NCI-H2029 treated with DMSO at 0.1 percent for 48 hours (cell line): ENCODE measurements around the gene KCTD13.
"Not testable (repeated sequence)": the region's sequence is repeated elsewhere in the genome, so short reads cannot be mapped to it uniquely, and the experiment has no call there.

Source experiments
- DNase-seq: peaks from one replicate; lab custom pipeline; 2025; lab: John Stamatoyannopoulos, UW

Gene KCTD13

GRCh38 chr16:29906520-29907244, 19.3 kb downstream of the KCTD13 start:
- no peak for DNase-seq

GRCh38 chr16:29905668-29906067, 20.4 kb downstream of the KCTD13 start:
- no peak for DNase-seq

- DNase-seq = no peak
Measured at GRCh38 chr16:29904947-29905346, 21.1 kb downstream of the KCTD13 start.

GRCh38 chr16:29903590-29903989, 22.4 kb downstream of the KCTD13 start:
- DNase-seq = no peak

- DNase-seq = no peak
Measured at GRCh38 chr16:29901607-29901945, 24.4 kb downstream of the KCTD13 start.

- DNase-seq = no peak
Measured at GRCh38 chr16:29900888-29901606, 25.0 kb downstream of the KCTD13 start.

- peak; percentile 27 for DNase-seq
Measured at GRCh38 chr16:29900102-29900887, 25.7 kb downstream of the KCTD13 start, which contains the start of gene ASPHD1. Gene ASPHD1, plus strand, starts transcription at chr16:29900488. Its CDS starts 484 bp downstream, at chr16:29900972.

- DNase-seq = peak; percentile 82
Measured at GRCh38 chr16:29899516-29900101, 26.4 kb downstream of the KCTD13 start, which contains the start of gene SEZ6L2. Gene SEZ6L2, minus strand, starts transcription at chr16:29899550. Its CDS starts 531 bp downstream, at chr16:29899019.

GRCh38 chr16:29898804-29899515, 27.1 kb downstream of the KCTD13 start:
- no peak for DNase-seq

GRCh38 chr16:29898135-29898803, 27.8 kb downstream of the KCTD13 start:
- DNase-seq = no peak

GRCh38 chr16:29897333-29897732, 28.7 kb downstream of the KCTD13 start:
- DNase-seq = no peak

GRCh38 chr16:29896841-29897240, 29.2 kb downstream of the KCTD13 start:
- DNase-seq = no peak

GRCh38 chr16:29894352-29894751, 31.7 kb downstream of the KCTD13 start:
- DNase-seq = no peak

GRCh38 chr16:29893553-29893952, 32.5 kb downstream of the KCTD13 start:
- no peak for DNase-seq

- no peak for DNase-seq
Measured at GRCh38 chr16:29892458-29892813, 33.6 kb downstream of the KCTD13 start.

GRCh38 chr16:29891525-29892457, 34.2 kb downstream of the KCTD13 start:
- no peak for DNase-seq

- not testable (repeated sequence) for DNase-seq
Measured at GRCh38 chr16:29889372-29889771, 36.7 kb downstream of the KCTD13 start.

GRCh38 chr16:29883987-29884386, 42.0 kb downstream of the KCTD13 start:
- DNase-seq = no peak

GRCh38 chr16:29881050-29881449, 45.0 kb downstream of the KCTD13 start:
- DNase-seq = no peak

- DNase-seq = no peak
Measured at GRCh38 chr16:29878172-29878571, 47.9 kb downstream of the KCTD13 start.
